Measurements from ENCODE around the gene MMD2. TPM values are rescaled to one million over a fixed set of nuclear protein-coding genes. Genes with fewer than 3 reads are reported as not detected.
"Not testable (repeated sequence)": the region's sequence is repeated elsewhere in the genome, so short reads cannot be mapped to it uniquely, and the experiment has no call there.

MMD2 gene
- total RNA-seq, 4 donors from 2014 or later = not detected

DNA sequence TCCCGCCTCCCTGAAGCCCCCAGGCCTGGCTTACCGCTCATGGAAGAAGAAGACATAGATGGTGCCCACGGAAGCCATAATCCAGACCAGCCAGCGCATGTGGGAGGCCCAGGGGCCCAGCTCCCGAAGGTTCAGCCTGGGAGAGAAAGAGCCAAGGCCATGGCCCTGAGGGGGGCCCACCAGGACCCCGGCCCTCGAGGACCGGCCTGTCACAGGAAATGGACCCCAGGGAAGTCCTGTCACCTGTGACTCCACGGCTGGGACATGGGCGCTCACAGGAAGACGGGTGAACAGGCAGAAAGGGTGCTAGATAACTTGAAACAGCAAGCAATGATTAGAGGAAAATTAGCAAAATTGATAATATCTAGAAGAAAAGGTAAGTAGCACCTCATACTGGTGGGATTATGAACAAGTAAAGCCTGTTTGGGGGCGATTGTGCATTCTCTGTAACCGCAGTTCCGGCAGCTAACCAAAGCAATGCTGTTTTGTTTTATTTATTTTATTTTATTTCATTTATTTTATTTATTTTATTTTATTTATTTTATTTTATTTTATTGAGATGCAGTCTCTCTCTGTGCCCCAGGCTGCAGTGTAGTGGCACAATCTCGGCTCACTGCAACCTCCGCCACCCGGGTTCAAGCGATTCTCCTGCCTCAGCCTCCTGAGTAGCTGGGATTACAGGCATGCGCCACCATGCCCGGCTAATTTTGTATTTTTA lies 47.7 kb downstream of the MMD2 start:
- no peak for ATAC-seq (ENCODE audit: low FRiP score)

DNA sequence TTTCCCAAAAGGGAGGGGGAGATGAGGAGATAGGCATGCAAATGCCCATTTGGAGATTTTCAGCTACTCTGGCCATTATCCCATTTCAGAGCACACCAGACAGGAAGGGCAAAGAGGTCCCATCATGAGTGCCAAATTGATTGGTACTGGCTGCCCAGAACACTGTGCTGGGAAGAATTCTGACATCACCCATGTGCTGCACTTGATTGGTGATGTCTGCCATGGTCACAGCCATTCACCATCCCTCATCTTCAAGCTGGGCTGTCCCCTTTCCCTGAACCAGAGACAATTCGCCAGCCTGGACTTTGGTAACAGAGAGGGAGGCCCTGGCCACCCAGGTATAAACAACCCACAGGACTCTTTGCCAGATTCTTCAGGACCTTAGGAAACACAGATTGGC lies 52.3 kb downstream of the MMD2 start:
- TF ChIP-seq, protein P1, sequence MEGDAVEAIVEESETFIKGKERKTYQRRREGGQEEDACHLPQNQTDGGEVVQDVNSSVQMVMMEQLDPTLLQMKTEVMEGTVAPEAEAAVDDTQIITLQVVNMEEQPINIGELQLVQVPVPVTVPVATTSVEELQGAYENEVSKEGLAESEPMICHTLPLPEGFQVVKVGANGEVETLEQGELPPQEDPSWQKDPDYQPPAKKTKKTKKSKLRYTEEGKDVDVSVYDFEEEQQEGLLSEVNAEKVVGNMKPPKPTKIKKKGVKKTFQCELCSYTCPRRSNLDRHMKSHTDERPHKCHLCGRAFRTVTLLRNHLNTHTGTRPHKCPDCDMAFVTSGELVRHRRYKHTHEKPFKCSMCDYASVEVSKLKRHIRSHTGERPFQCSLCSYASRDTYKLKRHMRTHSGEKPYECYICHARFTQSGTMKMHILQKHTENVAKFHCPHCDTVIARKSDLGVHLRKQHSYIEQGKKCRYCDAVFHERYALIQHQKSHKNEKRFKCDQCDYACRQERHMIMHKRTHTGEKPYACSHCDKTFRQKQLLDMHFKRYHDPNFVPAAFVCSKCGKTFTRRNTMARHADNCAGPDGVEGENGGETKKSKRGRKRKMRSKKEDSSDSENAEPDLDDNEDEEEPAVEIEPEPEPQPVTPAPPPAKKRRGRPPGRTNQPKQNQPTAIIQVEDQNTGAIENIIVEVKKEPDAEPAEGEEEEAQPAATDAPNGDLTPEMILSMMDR (IDR thresholded peaks at IDR 0.05) = no peak
- no peak for ATAC-seq (ENCODE audit: low FRiP score)

More for the DNA sequence above, 47.7 kb downstream of the MMD2 start:
- DNase-seq (ENCODE audit: low spot score) = no peak
- TF ChIP-seq, protein P1 (IDR thresholded peaks at IDR 0.05) = no peak

DNA sequence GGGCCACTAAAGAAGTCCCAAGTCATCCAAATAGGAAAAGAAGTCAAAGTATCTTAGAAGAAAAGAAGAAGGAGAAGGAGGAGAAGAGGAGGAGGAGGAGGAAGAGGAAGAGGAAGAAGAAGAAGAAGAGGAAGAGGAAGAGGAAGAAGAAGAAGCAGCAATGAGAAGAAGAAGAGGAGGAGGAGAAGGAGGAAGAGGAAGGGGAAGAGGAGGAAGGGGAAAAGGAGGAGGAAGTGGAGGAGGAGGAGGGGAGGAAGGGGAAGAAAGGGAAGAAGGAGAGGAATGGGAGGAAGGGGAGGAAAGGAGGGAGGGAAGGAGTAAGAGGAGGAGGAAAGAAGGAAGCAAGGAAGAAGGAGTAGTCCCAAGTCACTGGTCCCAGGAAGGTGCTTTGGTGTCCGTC lies 53.8 kb downstream of the MMD2 start:
- TF ChIP-seq, protein P1 (IDR thresholded peaks at IDR 0.05) = no peak
- DNase-seq (ENCODE audit: low spot score) (no peak), ATAC-seq (ENCODE audit: low FRiP score) (no peak)

More for the DNA sequence above, 52.3 kb downstream of the MMD2 start:
- no peak for DNase-seq (ENCODE audit: low spot score)

GRCh38 chr7:4904346-4904745 lies 54.6 kb downstream of the MMD2 start:
- DNase-seq (ENCODE audit: low spot score) (no peak), ATAC-seq (ENCODE audit: low FRiP score) (no peak)
- TF ChIP-seq, protein P1 (IDR thresholded peaks at IDR 0.05) = no peak

GRCh38 chr7:4895766-4896165 lies 63.2 kb downstream of the MMD2 start:
- TF ChIP-seq, protein P1 (IDR thresholded peaks at IDR 0.05) = no peak
- DNase-seq (ENCODE audit: low spot score) = no peak
- no peak for ATAC-seq (ENCODE audit: low FRiP score)

DNA sequence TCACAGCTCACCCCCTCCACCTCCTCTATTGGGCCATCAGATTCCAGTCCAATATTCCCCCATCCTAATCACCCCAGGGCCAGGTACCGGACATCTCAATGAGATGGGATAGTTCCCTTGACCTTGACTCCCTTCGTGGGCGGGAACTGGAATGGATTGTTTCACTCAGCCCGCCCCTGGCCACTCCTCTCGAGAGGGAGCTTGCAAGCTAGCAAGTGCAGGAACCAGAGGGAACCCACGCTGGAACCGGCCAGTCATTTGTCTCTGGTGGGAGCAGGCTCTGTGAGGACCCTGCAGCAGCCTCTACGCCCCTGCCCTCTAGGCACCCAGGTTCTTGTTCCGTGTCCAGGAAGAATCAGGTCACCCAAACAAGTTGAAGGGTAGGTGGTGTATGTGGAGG lies 64.5 kb downstream of the MMD2 start:
- DNase-seq (ENCODE audit: low spot score) = no peak
- no peak for ATAC-seq (ENCODE audit: low FRiP score)
- TF ChIP-seq, protein P1 (IDR thresholded peaks at IDR 0.05) = no peak

GRCh38 chr7:4893929-4894475 lies 65.0 kb downstream of the MMD2 start:
- no peak for ATAC-seq (ENCODE audit: low FRiP score)
- DNase-seq (ENCODE audit: low spot score) = no peak
- TF ChIP-seq, protein P1 (IDR thresholded peaks at IDR 0.05) = no peak

GRCh38 chr7:4893188-4893587 lies 65.8 kb downstream of the MMD2 start:
- ATAC-seq (ENCODE audit: low FRiP score); DNase-seq (ENCODE audit: low spot score): not testable (repeated sequence)

DNA sequence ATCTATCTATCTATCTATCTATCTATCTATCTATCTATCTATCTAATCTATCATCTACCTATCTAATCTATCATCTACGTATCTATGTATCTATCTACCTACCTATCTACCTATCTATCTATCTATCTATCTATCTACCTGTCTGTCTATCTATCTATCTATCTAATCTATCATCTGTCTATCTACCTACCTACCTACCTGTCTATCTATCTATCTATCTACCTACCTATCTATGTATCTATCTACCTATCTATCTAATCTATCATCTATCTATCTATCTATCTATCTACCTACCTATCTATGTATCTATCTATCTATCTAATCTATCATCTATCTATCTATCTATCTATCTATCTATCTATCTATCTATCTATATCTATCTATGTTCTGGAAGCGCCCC lies 67.5 kb downstream of the MMD2 start:
- DNase-seq (ENCODE audit: low spot score); ATAC-seq (ENCODE audit: low FRiP score): not testable (repeated sequence)
